Fibroblast of skin of abdomen (primary cell): Measurements from ENCODE around the gene CD200. TPM values are rescaled to one million over a fixed set of nuclear protein-coding genes. Genes with fewer than 3 reads are reported as not detected.

Source experiments
- DNase-seq: peaks from one replicate; pipeline ENCODE4 v3.0.0-alpha.2; 2013
- polyA plus RNA-seq, 2 experiments: library from polyadenylated mRNA; unstranded; fragments of 120-200 nt; gene quantifications; one replicate each; pipeline ENCODE4 v1.2.1, GENCODE V29; 2013; ENCODE audit not compliant: insufficient read length in 2 of 2

CD200 gene, protein sequence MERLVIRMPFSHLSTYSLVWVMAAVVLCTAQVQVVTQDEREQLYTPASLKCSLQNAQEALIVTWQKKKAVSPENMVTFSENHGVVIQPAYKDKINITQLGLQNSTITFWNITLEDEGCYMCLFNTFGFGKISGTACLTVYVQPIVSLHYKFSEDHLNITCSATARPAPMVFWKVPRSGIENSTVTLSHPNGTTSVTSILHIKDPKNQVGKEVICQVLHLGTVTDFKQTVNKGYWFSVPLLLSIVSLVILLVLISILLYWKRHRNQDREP
- polyA plus RNA-seq (2013, experiment 1 of 2; ENCODE audit: insufficient read length) = 3.0 TPM
- 3.0 TPM for polyA plus RNA-seq (2013, experiment 2 of 2; ENCODE audit: insufficient read length)

- DNase-seq = peak; percentile 44
These were observed at the start of gene CD200 for GRCh38 chr3:112333002-112333380. TSS of gene CD200 (plus strand) at chr3:112333156. CDS start at chr3:112333213, 57 bp downstream.

- no peak for DNase-seq
These were observed 43.9 kb upstream of the CD200 start for GRCh38 chr3:112289011-112289410.

GRCh38 chr3:112293368-112294321 is 39.3 kb upstream of the CD200 start, which contains the start of gene SLC9C1:
TSS of gene SLC9C1 (minus strand) at chr3:112294216. CDS start at chr3:112286791, 7,425 bp downstream.
- peak; percentile 71 for DNase-seq

GRCh38 chr3:112297714-112298113 is 35.2 kb upstream of the CD200 start:
- DNase-seq = no peak

DNA sequence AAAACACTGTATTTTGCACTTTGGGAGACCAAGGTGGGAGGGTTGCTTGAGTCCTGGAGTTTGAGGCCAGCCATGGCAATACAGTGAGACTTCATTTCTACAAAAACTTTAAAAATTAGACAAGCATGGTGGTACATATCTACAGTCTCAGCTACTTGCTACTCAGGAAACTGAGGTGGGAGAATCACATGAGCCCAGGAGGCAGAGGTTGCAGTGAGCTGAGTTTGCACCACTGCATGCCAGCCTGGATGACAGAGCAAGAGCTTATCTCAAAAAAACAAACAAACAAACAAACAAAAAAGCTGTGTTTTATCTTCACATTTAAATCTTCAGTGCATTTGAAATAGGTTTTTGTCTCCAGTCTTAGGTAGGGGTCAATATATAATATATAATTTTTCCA is 34.2 kb upstream of the CD200 start:
- no peak for DNase-seq

- no peak for DNase-seq
These were observed 30.7 kb upstream of the CD200 start for GRCh38 chr3:112302150-112302830.

GRCh38 chr3:112302881-112303763 is 29.8 kb upstream of the CD200 start:
- DNase-seq = peak; percentile 15

DNA sequence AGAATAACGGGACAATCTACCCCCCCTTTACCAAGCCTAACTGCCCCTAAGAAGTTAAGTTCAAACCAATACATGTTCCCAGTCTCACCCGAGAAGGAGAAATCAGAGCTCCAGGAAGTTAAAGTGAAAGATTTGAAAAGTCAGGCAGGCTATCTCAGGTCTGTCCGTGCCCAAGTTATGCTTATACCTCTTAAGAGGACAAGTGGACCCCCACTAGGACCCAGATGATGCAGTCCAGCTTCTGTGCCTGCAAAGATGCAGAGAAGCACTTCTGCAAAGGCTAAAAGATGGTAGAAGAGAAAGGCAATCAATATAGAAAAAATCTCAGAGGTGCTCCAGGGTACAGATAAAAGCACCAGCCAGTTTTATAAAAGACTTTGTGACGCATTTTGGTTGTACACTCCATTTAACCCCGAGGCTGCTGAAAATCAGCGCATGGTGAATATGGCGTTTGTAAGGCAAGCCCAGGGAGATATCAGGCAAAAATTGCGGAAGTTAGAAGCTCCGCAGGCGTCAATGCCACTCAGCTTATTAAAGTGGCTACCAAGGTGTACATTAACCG is 29.1 kb upstream of the CD200 start:
- peak; percentile 33 for DNase-seq

DNA sequence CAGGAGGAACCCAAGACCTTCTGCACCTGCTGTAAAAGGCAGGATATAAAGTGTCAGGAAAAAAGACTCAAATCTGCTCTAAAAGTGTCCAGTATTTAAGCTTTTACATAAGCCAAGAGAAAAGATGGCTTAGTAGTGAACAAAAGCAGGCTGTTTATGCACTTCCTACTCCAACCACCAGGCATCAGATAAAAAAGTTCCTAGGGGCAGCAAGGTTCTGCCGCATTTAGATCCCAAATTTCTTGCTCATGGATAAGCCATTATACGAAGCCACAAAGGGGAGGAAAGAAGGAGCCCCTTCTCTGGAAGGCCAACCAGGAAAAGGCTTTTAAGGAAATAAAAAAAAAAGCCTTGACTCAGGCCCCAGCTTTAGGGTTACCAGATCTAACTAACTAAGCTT is 28.3 kb upstream of the CD200 start:
- no peak for DNase-seq

DNA sequence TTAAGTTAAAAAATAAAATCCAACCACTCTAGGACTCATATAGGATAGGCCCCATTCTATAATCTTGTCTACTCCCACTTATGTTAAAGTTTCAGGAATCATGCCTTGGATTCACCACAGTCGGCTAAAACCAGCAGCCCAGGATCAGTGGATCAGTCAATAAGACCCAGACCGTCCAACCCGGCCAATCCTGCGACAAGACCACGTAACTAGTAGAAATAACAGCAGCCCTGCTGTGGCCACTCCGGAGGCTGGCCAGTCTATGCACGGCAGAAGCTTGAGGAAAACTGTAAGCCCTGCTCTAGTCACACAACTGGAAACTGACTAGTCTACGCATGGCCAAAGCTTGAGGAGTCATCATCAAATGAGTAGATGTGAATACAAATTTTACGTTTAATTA is 26.1 kb upstream of the CD200 start:
- no peak for DNase-seq

DNA sequence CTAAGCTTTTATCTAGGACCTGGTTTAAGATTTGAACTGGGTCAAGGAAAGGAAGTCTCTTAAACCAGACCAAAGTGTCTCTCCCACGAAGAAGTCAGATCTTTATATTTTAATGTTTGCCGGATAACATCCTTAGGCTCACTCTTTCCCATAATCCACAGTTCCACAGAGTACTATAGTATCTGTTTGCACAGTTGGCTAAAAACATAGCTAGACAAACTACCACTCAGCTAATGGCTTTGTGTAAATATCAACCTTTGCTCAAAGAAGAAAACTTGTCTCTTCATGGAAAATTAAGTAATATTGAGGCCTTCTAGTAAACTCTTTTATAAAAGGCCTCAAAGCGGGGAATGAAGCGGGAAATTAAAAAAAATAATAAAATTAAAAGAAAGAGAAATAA is 25.4 kb upstream of the CD200 start:
- no peak for DNase-seq

DNA sequence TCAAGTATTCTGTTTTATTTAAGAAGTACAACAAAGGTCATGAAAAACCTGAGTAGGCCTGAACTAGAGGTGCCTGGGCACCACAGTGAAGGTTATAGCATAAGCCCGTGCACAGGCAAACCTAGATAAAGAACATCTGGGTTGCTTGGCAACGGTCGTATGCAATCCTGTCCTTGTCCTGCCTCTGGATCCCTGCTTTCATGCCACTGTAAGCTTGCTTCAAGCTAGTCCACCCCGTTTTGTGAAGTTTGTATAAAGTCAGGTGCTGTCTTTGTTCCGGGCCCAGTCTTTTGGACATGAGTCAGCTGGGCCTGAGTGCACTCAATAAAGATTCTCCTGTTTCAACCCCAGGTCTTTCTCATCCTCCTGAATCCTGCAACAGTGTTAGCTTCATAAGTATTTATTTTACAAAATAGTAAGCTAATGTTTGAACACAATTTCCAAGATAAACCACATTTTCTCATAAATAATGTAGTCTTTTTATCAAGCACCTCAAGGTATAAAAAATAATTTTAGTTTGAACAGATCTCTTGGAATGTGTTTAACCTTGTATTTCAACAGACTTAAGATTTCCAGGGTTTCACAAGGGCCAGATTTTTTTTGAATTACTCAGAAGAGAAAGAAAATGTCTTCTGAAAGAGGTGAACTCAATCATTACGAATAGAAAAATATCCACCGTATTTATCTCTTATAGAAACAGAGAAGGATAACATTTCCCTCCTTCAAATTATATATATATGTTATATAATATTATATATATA is 24.6 kb upstream of the CD200 start:
- DNase-seq = peak; percentile 36

- DNase-seq = no peak
These were observed 18.3 kb upstream of the CD200 start for GRCh38 chr3:112314649-112315048.

GRCh38 chr3:112315791-112316190 is 17.2 kb upstream of the CD200 start:
- no peak for DNase-seq

DNA sequence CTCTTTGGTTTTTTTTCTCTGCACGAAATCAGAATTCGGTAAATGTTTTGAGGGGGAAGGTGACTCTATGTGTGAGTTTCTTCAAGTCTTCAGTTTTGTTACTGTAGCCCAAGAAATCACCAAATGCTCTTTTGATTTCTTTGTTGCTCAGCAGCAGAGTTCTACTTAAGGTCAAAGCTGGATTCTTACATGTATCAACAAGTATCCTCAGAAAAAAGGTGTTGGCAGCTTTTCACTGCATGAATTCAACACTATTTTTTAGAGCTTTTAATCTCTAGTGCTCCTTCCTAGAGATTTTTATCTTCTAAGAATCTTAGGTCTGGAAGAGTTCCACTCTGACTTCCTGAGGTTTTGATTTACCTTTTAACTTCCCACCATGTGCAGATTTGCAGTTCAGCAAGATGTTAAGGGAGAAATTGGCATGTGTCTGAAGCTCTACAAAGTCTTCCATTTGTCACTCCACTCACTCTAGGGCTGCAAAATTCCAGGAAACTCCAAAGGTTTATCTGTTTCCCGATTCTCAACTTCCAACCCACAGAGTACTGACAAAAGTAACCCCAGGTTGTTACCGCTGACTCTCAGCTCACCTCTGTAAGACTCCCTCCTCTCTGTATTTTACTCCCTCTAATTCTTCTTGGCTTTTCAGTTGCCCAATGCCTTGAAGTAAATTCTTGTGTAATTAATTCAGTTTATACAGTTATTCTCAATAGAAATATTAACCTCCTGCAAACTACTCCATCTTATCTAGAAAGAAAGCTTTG is 13.3 kb upstream of the CD200 start:
- no peak for DNase-seq

- DNase-seq = no peak
These were observed 12.3 kb upstream of the CD200 start for GRCh38 chr3:112320691-112321090.

- no peak for DNase-seq
These were observed 10.9 kb upstream of the CD200 start for GRCh38 chr3:112321867-112322652.

GRCh38 chr3:112327371-112327951 is 5.5 kb upstream of the CD200 start:
- peak; percentile 60 for DNase-seq

- no peak for DNase-seq
These were observed 1.1 kb upstream of the CD200 start for GRCh38 chr3:112331851-112332250.
